ENCODE measurements around the gene MDC1. TPM values are rescaled to one million over a fixed set of nuclear protein-coding genes. Genes with fewer than 3 reads are reported as not detected.

Gene MDC1
- total RNA-seq, 1 experiment from 2014 or later, result 46.6 TPM

DNA sequence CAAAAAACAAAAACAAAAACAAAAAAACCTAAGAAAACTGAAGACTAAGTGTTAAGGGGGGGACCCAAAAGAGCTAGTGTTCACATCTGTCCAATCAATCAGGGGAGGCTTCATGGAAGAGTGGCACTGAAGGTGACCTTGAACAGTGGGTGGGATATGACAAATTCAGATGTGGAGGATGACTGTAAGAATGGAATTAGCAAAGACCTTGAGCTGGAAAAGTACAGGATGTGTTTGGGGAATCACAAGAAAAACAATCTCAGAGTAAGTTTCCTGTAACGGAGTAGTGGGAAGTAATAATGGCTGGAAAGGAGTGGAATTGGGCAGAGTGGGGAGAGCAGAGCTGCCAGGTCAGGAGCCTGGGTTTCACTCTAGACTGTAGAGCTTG is 30.2 kb upstream of the MDC1 start:
- Mint-ChIP-seq H3K36me3 (ENCODE audit: insufficient read depth, unreplicated experiment) (peaks cover 15% of the 10 kb centered on the region), H3K4me3 (ENCODE audit: unreplicated experiment) (no peak overlapping the region), H3K27me3 (ENCODE audit: insufficient read depth, unreplicated experiment) (no peaks in the 10 kb centered on the region), H3K27ac (ENCODE audit: unreplicated experiment) (no peak overlapping the region), H3K9me3 (ENCODE audit: unreplicated experiment) (no peaks in the 10 kb centered on the region), H3K4me1 (ENCODE audit: low read depth, unreplicated experiment) (peaks cover 35% of the 10 kb centered on the region)
- ChIA-PET POLR2A (no interaction called here), CTCF (no interaction called here)
- Histone ChIP-seq H3K36me3 (ENCODE audit: control insufficient read depth, insufficient read depth, low read length) (no peaks in the 10 kb centered on the region), H3K4me3 (ENCODE audit: low read depth, low read length) (no peak overlapping the region), H3K27me3 (replicated peaks; ENCODE audit: control insufficient read depth, insufficient read depth, low read length) (no peaks in the 10 kb centered on the region), H3K4me1 (peaks cover 32% of the 10 kb centered on the region), H3K9me3 (no peaks in the 10 kb centered on the region)
- intact Hi-C loops (cut with micrococcal nuclease; ENCODE audit: unreplicated experiment), result loop anchor here (10.0 kb wide), 1 partner anchor 338 kb away; no protein-coding TSS in a partner anchor
- no peak for DNase-seq
- no TSS peak for BruUV-seq (replicated peaks)
- TF ChIP-seq, protein P1, sequence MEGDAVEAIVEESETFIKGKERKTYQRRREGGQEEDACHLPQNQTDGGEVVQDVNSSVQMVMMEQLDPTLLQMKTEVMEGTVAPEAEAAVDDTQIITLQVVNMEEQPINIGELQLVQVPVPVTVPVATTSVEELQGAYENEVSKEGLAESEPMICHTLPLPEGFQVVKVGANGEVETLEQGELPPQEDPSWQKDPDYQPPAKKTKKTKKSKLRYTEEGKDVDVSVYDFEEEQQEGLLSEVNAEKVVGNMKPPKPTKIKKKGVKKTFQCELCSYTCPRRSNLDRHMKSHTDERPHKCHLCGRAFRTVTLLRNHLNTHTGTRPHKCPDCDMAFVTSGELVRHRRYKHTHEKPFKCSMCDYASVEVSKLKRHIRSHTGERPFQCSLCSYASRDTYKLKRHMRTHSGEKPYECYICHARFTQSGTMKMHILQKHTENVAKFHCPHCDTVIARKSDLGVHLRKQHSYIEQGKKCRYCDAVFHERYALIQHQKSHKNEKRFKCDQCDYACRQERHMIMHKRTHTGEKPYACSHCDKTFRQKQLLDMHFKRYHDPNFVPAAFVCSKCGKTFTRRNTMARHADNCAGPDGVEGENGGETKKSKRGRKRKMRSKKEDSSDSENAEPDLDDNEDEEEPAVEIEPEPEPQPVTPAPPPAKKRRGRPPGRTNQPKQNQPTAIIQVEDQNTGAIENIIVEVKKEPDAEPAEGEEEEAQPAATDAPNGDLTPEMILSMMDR (IDR thresholded peaks at IDR 0.05; ENCODE audit: insufficient read depth in 1 of 2, low read depth in 1 of 2, low read length in 1 of 2, severe bottlenecking in 1 of 2, unreplicated experiment in 1 of 2), result no peak

DNA sequence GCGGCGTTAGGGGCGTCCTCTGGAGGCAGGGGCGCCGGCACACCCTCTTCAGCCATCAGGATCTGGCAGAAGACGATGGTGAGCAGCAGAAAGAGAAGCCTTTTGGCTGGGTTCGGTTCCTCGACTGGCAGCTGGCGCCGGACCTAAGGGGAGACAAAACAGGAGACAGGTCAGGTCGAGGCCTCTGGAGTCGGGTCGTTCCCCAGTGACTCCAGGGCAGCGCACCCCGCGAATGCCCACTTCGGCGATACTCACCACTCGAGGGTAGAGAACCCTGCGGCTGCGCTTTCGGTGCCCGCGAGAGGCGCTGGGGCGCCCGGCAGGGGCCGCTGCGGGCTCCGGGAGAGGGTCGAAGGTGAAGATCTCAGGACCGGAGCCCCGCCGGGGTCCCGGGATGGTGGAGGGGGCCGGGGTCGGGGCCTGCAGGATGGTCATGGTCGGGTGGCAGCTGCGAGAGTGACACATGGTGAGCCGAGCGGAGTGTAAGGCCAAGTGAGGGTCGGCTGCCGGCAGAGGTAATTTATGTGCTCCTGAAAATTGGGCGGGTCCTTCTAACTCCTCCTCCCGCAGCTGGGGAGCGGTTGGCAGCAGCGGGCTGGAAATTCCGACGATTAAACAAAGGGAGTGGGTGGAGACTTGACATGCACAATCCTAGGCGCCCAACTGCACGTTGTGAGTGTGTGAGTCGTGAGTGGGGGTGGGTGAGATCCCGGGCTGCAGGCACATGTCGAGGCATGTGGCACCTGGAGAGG is 27.1 kb upstream of the MDC1 start, which contains the start of gene IER3:
TSS of gene IER3 (minus strand) at position 494 of the 752 bp plus-strand sequence. CDS start at position 465, 29 bp downstream.
- H3K9me3 ChIP-seq, result no peaks in the 10 kb centered on the region
- TF ChIP-seq, protein P1 (IDR thresholded peaks at IDR 0.05; ENCODE audit: insufficient read depth in 1 of 2, low read depth in 1 of 2, low read length in 1 of 2, severe bottlenecking in 1 of 2, unreplicated experiment in 1 of 2), result peak; percentile 68 to 89
- H3K4me3 ChIP-seq (ENCODE audit: low read depth, low read length), result peak within 1 kb of the TSS; percentile 48
- Mint-ChIP-seq H3K9me3 (ENCODE audit: unreplicated experiment) (no peaks in the 10 kb centered on the region), H3K27ac (ENCODE audit: unreplicated experiment) (peak within 1 kb of the TSS; percentile 82), H3K4me1 (ENCODE audit: low read depth, unreplicated experiment) (peaks cover 38% of the 10 kb centered on the region), H3K27me3 (ENCODE audit: insufficient read depth, unreplicated experiment) (no peaks in the 10 kb centered on the region), H3K4me3 (ENCODE audit: unreplicated experiment) (peak within 1 kb of the TSS; percentile 90), H3K36me3 (ENCODE audit: insufficient read depth, unreplicated experiment) (peaks cover 45% of the 10 kb centered on the region)
- peaks cover 6% of the 10 kb centered on the region for H3K36me3 ChIP-seq (ENCODE audit: control insufficient read depth, insufficient read depth, low read length)
- intact Hi-C loops (cut with micrococcal nuclease; ENCODE audit: unreplicated experiment), result loop anchor here (1.0 to 10.0 kb wide), 4 partner anchors 20 to 341 kb away; no protein-coding TSS in a partner anchor
- ChIA-PET CTCF (interaction anchor here (0.6 to 1.5 kb wide), 6 partner anchors 15 to 138 kb away, joined by 3 to 5 read pairs (median 4); no protein-coding TSS in a partner anchor), POLR2A (interaction anchor here (0.6 to 1.0 kb wide), 2 partner anchors 15 to 25 kb away, joined by 3 to 4 read pairs; no protein-coding TSS in a partner anchor)
- H3K4me1 ChIP-seq, result peaks cover 32% of the 10 kb centered on the region
- no TSS peak for BruUV-seq (replicated peaks)
- no peaks in the 10 kb centered on the region for H3K27me3 ChIP-seq (replicated peaks; ENCODE audit: control insufficient read depth, insufficient read depth, low read length)
- DNase-seq, result peak; percentile 80 to 83

DNA sequence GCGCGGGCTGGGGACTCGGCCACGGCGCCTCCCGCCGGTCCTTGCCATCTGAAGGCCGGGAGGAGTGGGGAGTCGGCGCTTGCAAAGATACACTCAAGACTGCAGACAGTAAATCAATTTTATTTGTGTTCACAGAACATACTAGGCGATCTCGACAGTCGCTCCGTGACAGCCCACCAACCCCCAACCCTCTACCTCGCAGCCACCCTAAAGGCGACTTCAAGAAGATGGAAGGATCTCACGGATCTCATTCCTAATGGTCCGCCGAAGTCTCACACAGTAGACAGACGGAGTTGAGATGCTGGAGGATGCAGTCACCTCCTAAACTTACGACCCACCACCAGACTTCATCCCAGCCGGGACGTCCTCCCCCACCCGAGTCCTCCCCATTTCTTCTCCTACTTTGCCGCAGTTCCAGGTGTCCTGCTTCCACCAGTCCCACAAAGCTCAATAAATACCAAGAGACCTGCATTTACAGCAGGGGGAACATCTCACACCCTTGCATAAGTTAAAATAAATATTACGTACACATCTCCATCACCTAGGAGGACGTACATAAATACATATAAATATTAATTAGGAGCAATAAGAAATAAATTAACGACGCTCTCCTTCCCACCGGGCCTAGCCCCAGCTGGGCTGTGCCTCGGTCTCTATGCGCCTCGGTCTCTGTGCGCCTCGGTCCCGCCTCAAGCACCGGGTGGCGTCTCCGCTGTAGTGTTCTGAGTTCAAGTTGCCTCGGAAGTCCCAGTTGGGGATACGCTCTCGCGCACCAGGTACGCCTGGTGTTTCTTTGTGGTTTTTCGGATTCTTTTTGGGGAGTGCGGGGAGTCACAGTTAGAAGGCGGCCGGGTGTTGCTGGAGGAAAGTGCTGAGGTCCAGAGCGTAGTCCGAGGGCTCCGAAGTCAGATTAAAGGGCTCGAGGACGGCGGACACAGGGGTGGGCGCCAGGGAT is 26.3 kb upstream of the MDC1 start:
- H3K27ac Mint-ChIP-seq (ENCODE audit: unreplicated experiment), result peak overlapping the region; percentile 82
- TF ChIP-seq, protein P1 (IDR thresholded peaks at IDR 0.05; ENCODE audit: insufficient read depth in 1 of 2, low read depth in 1 of 2, low read length in 1 of 2, severe bottlenecking in 1 of 2, unreplicated experiment in 1 of 2), result no peak
- peak overlapping the region; percentile 90 for H3K4me3 Mint-ChIP-seq (ENCODE audit: unreplicated experiment)
- CTCF ChIA-PET, result interaction anchor here (0.6 to 1.5 kb wide), 6 partner anchors 16 to 124 kb away, joined by 3 to 9 read pairs (median 4); no protein-coding TSS in a partner anchor
- intact Hi-C loops (cut with micrococcal nuclease; ENCODE audit: unreplicated experiment), result loop anchor here (1.0 to 10.0 kb wide), 7 partner anchors 21 to 341 kb away; partner anchors contain the start of gene MDC1
- BruUV-seq (replicated peaks), result TSS peak; percentile 87
- H3K4me1 Mint-ChIP-seq (ENCODE audit: low read depth, unreplicated experiment), result peaks cover 30% of the 10 kb centered on the region
- Histone ChIP-seq H3K4me3 (ENCODE audit: low read depth, low read length) (peak overlapping the region; percentile 48), H3K4me1 (peaks cover 24% of the 10 kb centered on the region), H3K36me3 (ENCODE audit: control insufficient read depth, insufficient read depth, low read length) (peaks cover 6% of the 10 kb centered on the region), H3K9me3 (no peaks in the 10 kb centered on the region), H3K27me3 (replicated peaks; ENCODE audit: control insufficient read depth, insufficient read depth, low read length) (no peaks in the 10 kb centered on the region)
- DNase-seq, result no peak
- no peaks in the 10 kb centered on the region for H3K9me3 Mint-ChIP-seq (ENCODE audit: unreplicated experiment)
- no peaks in the 10 kb centered on the region for H3K27me3 Mint-ChIP-seq (ENCODE audit: insufficient read depth, unreplicated experiment)
- POLR2A ChIA-PET, result interaction anchor here (0.7 to 1.0 kb wide), 2 partner anchors 20 to 25 kb away, joined by 3 to 5 read pairs; no protein-coding TSS in a partner anchor
- H3K36me3 Mint-ChIP-seq (ENCODE audit: insufficient read depth, unreplicated experiment), result peaks cover 54% of the 10 kb centered on the region

Measured in Caco-2 (cell line).